NCI-H1694 treated with DMSO at 0.1 percent for 48 hours (cell line): Measurements from ENCODE around the gene POLR1G.

Source experiments
- DNase-seq: peaks from one replicate; lab custom pipeline; 2025; lab: John Stamatoyannopoulos, UW

POLR1G gene

GRCh38 chr19:45406226-45407090 is at the start of gene POLR1G:
POLR1G (plus strand) TSS chr19:45406644; CDS start chr19:45406697, 53 bp downstream.
- peak; percentile 90 for DNase-seq

- no peak for DNase-seq
Measured at GRCh38 chr19:45356760-45357444, 49.5 kb upstream of the POLR1G start.

- DNase-seq: no peak
Measured at GRCh38 chr19:45357445-45357783, 49.0 kb upstream of the POLR1G start.

GRCh38 chr19:45358213-45358792 is 48.1 kb upstream of the POLR1G start:
- no peak for DNase-seq

- no peak for DNase-seq
Measured at GRCh38 chr19:45361608-45362007, 44.8 kb upstream of the POLR1G start.

- no peak for DNase-seq
Measured at GRCh38 chr19:45362291-45362690, 44.2 kb upstream of the POLR1G start.

GRCh38 chr19:45363861-45364459 is 42.5 kb upstream of the POLR1G start:
- no peak for DNase-seq

- no peak for DNase-seq
Measured at GRCh38 chr19:45364696-45365095, 41.7 kb upstream of the POLR1G start.

GRCh38 chr19:45368127-45368526 is 38.3 kb upstream of the POLR1G start:
- no peak for DNase-seq

GRCh38 chr19:45368737-45369340 is 37.6 kb upstream of the POLR1G start:
- no peak for DNase-seq

- DNase-seq: peak; percentile 95
Measured at GRCh38 chr19:45370410-45371204, 35.8 kb upstream of the POLR1G start, which contains the start of gene ERCC2. ERCC2 (minus strand) TSS chr19:45370573; CDS start chr19:45370540, 33 bp downstream.

- no peak for DNase-seq
Measured at GRCh38 chr19:45376045-45376724, 30.3 kb upstream of the POLR1G start.

- no peak for DNase-seq
Measured at GRCh38 chr19:45380107-45380506, 26.3 kb upstream of the POLR1G start.

- DNase-seq: no peak
Measured at GRCh38 chr19:45382426-45382825, 24.0 kb upstream of the POLR1G start.

- no peak for DNase-seq
Measured at GRCh38 chr19:45385392-45386221, 20.8 kb upstream of the POLR1G start.

GRCh38 chr19:45391346-45391745 is 15.1 kb upstream of the POLR1G start:
- peak; percentile 16 for DNase-seq

- no peak for DNase-seq
Measured at GRCh38 chr19:45391871-45392665, 14.4 kb upstream of the POLR1G start.

- DNase-seq: no peak
Measured at GRCh38 chr19:45395821-45396617, 10.4 kb upstream of the POLR1G start.
